ENCODE measurements around the gene CDK11B. TPM values are rescaled to one million over a fixed set of nuclear protein-coding genes. Genes with fewer than 3 reads are reported as not detected.
A peak's percentile ranks its signal among the peaks of the same experiment; 100 is the strongest.
"Not testable (repeated sequence)": the region's sequence is repeated elsewhere in the genome, so short reads cannot be mapped to it uniquely, and the experiment has no call there.

CDK11B gene
- total and polyA plus RNA-seq, 9 donors = 9.4 to 37.8 (median 34.9) TPM

- H3K27ac ChIP-seq (ENCODE audit: low read length); H3K27me3 ChIP-seq (ENCODE audit: control insufficient read depth, insufficient read depth, low read length); H3K4me1 ChIP-seq (ENCODE audit: control insufficient read depth, insufficient read depth, low read length); H3K4me3 ChIP-seq (ENCODE audit: low read length); H3K9me3 ChIP-seq (replicated peaks; ENCODE audit: control insufficient read depth, low read depth, low read length); DNase-seq: not testable (repeated sequence)
- 93% methylated on average over 8 of the region's 11 CpGs for WGBS (ENCODE audit: insufficient coverage)
- peaks cover 40% of the 10 kb centered on the region for H3K36me3 ChIP-seq (ENCODE audit: control insufficient read depth, insufficient read depth, low read length)
These were observed 10.5 kb downstream of the CDK11B start for GRCh38 chr1:1648265-1648664.

GRCh38 chr1:1647567-1648241 lies 11.1 kb downstream of the CDK11B start:
- H3K9me3 ChIP-seq (replicated peaks; ENCODE audit: control insufficient read depth, low read depth, low read length); H3K27me3 ChIP-seq (ENCODE audit: control insufficient read depth, insufficient read depth, low read length); H3K4me1 ChIP-seq (ENCODE audit: control insufficient read depth, insufficient read depth, low read length); H3K4me3 ChIP-seq (ENCODE audit: low read length); DNase-seq; H3K27ac ChIP-seq (ENCODE audit: low read length): not testable (repeated sequence)
- WGBS (ENCODE audit: insufficient coverage) = 96% methylated on average over 11 of the region's 17 CpGs
- peaks cover 34% of the 10 kb centered on the region for H3K36me3 ChIP-seq (ENCODE audit: control insufficient read depth, insufficient read depth, low read length)

- WGBS (ENCODE audit: insufficient coverage) = 60% methylated on average over 1 of the region's 5 CpGs
- not testable (repeated sequence) for H3K4me1 ChIP-seq (ENCODE audit: control insufficient read depth, insufficient read depth, low read length); H3K9me3 ChIP-seq (replicated peaks; ENCODE audit: control insufficient read depth, low read depth, low read length); H3K27me3 ChIP-seq (ENCODE audit: control insufficient read depth, insufficient read depth, low read length); DNase-seq; H3K4me3 ChIP-seq (ENCODE audit: low read length)
- H3K36me3 ChIP-seq (ENCODE audit: control insufficient read depth, insufficient read depth, low read length) = peaks cover 22% of the 10 kb centered on the region
- H3K27ac ChIP-seq (ENCODE audit: low read length) = peak overlapping the region; percentile 9
These were observed 12.5 kb downstream of the CDK11B start for GRCh38 chr1:1646326-1646725.

GRCh38 chr1:1640711-1641461 lies 17.9 kb downstream of the CDK11B start:
- not testable (repeated sequence) for H3K4me3 ChIP-seq (ENCODE audit: low read length); H3K27me3 ChIP-seq (ENCODE audit: control insufficient read depth, insufficient read depth, low read length); DNase-seq; H3K9me3 ChIP-seq (replicated peaks; ENCODE audit: control insufficient read depth, low read depth, low read length); H3K4me1 ChIP-seq (ENCODE audit: control insufficient read depth, insufficient read depth, low read length); H3K27ac ChIP-seq (ENCODE audit: low read length)
- 96% methylated on average over 6 of the region's 38 CpGs for WGBS (ENCODE audit: insufficient coverage)
- H3K36me3 ChIP-seq (ENCODE audit: control insufficient read depth, insufficient read depth, low read length) = peaks cover 22% of the 10 kb centered on the region

GRCh38 chr1:1640081-1640480 lies 18.7 kb downstream of the CDK11B start:
- DNase-seq; H3K9me3 ChIP-seq (replicated peaks; ENCODE audit: control insufficient read depth, low read depth, low read length); H3K4me1 ChIP-seq (ENCODE audit: control insufficient read depth, insufficient read depth, low read length); H3K27me3 ChIP-seq (ENCODE audit: control insufficient read depth, insufficient read depth, low read length); H3K27ac ChIP-seq (ENCODE audit: low read length); H3K4me3 ChIP-seq (ENCODE audit: low read length): not testable (repeated sequence)
- no CpG with 5 or more reads among the region's 25 CpGs for WGBS (ENCODE audit: insufficient coverage)
- peaks cover 22% of the 10 kb centered on the region for H3K36me3 ChIP-seq (ENCODE audit: control insufficient read depth, insufficient read depth, low read length)

GRCh38 chr1:1639368-1639767 lies 19.4 kb downstream of the CDK11B start:
- DNase-seq; H3K4me3 ChIP-seq (ENCODE audit: low read length); H3K4me1 ChIP-seq (ENCODE audit: control insufficient read depth, insufficient read depth, low read length); H3K27ac ChIP-seq (ENCODE audit: low read length); H3K9me3 ChIP-seq (replicated peaks; ENCODE audit: control insufficient read depth, low read depth, low read length); H3K27me3 ChIP-seq (ENCODE audit: control insufficient read depth, insufficient read depth, low read length): not testable (repeated sequence)
- WGBS (ENCODE audit: insufficient coverage) = 96% methylated on average over 8 of the region's 16 CpGs
- peaks cover 22% of the 10 kb centered on the region for H3K36me3 ChIP-seq (ENCODE audit: control insufficient read depth, insufficient read depth, low read length)

- not testable (repeated sequence) for DNase-seq; H3K27me3 ChIP-seq (ENCODE audit: control insufficient read depth, insufficient read depth, low read length); H3K4me1 ChIP-seq (ENCODE audit: control insufficient read depth, insufficient read depth, low read length); H3K4me3 ChIP-seq (ENCODE audit: low read length); H3K9me3 ChIP-seq (replicated peaks; ENCODE audit: control insufficient read depth, low read depth, low read length); H3K27ac ChIP-seq (ENCODE audit: low read length)
- peaks cover 22% of the 10 kb centered on the region for H3K36me3 ChIP-seq (ENCODE audit: control insufficient read depth, insufficient read depth, low read length)
- WGBS (ENCODE audit: insufficient coverage) = no CpG with 5 or more reads among the region's 13 CpGs
These were observed 20.3 kb downstream of the CDK11B start for GRCh38 chr1:1638528-1638927.

- not testable (repeated sequence) for DNase-seq; H3K4me3 ChIP-seq (ENCODE audit: low read length); H3K27ac ChIP-seq (ENCODE audit: low read length); H3K9me3 ChIP-seq (replicated peaks; ENCODE audit: control insufficient read depth, low read depth, low read length); H3K27me3 ChIP-seq (ENCODE audit: control insufficient read depth, insufficient read depth, low read length); H3K4me1 ChIP-seq (ENCODE audit: control insufficient read depth, insufficient read depth, low read length)
- 78% methylated on average over 3 of the region's 14 CpGs for WGBS (ENCODE audit: insufficient coverage)
- peaks cover 22% of the 10 kb centered on the region for H3K36me3 ChIP-seq (ENCODE audit: control insufficient read depth, insufficient read depth, low read length)
These were observed 21.3 kb downstream of the CDK11B start for GRCh38 chr1:1637479-1637875.

GRCh38 chr1:1636621-1637478 lies 22.0 kb downstream of the CDK11B start:
- peaks cover 22% of the 10 kb centered on the region for H3K36me3 ChIP-seq (ENCODE audit: control insufficient read depth, insufficient read depth, low read length)
- H3K27ac ChIP-seq (ENCODE audit: low read length); DNase-seq; H3K4me3 ChIP-seq (ENCODE audit: low read length); H3K9me3 ChIP-seq (replicated peaks; ENCODE audit: control insufficient read depth, low read depth, low read length); H3K4me1 ChIP-seq (ENCODE audit: control insufficient read depth, insufficient read depth, low read length); H3K27me3 ChIP-seq (ENCODE audit: control insufficient read depth, insufficient read depth, low read length): not testable (repeated sequence)
- 89% methylated on average over 33 of the region's 37 CpGs for WGBS (ENCODE audit: insufficient coverage)

GRCh38 chr1:1634613-1635012 lies 24.2 kb downstream of the CDK11B start:
- not testable (repeated sequence) for H3K27ac ChIP-seq (ENCODE audit: low read length); H3K4me3 ChIP-seq (ENCODE audit: low read length); DNase-seq; H3K4me1 ChIP-seq (ENCODE audit: control insufficient read depth, insufficient read depth, low read length); H3K9me3 ChIP-seq (replicated peaks; ENCODE audit: control insufficient read depth, low read depth, low read length)
- Histone ChIP-seq H3K27me3 (ENCODE audit: control insufficient read depth, insufficient read depth, low read length) (peaks cover 13% of the 10 kb centered on the region), H3K36me3 (ENCODE audit: control insufficient read depth, insufficient read depth, low read length) (peaks cover 21% of the 10 kb centered on the region)
- WGBS (ENCODE audit: insufficient coverage) = 96% methylated on average over 7 of the region's 13 CpGs
